Measurements from ENCODE around the gene KRT20.

KRT20 gene

DNA sequence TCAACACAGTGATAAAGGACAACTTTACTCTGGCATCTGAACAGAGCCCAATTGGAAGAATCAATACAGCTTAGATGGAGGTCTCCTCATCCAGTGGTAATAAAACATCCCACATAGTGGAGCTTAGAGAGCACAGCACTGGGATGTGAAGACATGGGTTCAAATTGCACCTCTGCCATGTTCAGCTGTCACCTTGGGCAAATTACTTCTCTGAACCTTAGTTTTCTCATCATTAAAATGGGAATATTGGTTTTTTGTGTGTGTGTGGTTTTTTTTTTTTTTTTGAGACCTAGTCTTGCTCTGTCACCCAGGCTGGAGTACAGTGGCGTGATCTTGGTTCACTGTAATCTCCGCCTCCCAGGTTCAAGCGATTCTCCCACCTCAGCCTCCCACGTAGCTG is 49.0 kb downstream of the KRT20 start:
- TF ChIP-seq, protein P1, sequence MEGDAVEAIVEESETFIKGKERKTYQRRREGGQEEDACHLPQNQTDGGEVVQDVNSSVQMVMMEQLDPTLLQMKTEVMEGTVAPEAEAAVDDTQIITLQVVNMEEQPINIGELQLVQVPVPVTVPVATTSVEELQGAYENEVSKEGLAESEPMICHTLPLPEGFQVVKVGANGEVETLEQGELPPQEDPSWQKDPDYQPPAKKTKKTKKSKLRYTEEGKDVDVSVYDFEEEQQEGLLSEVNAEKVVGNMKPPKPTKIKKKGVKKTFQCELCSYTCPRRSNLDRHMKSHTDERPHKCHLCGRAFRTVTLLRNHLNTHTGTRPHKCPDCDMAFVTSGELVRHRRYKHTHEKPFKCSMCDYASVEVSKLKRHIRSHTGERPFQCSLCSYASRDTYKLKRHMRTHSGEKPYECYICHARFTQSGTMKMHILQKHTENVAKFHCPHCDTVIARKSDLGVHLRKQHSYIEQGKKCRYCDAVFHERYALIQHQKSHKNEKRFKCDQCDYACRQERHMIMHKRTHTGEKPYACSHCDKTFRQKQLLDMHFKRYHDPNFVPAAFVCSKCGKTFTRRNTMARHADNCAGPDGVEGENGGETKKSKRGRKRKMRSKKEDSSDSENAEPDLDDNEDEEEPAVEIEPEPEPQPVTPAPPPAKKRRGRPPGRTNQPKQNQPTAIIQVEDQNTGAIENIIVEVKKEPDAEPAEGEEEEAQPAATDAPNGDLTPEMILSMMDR (IDR thresholded peaks at IDR 0.05; ENCODE audit: control extremely low read depth, extremely low read depth, low read depth, missing control alignments) = no peak
- DNase-seq (ENCODE audit: extremely low spot score) = no peak
- ChIA-PET CTCF (no interaction called here), POLR2A (no interaction called here)

DNA sequence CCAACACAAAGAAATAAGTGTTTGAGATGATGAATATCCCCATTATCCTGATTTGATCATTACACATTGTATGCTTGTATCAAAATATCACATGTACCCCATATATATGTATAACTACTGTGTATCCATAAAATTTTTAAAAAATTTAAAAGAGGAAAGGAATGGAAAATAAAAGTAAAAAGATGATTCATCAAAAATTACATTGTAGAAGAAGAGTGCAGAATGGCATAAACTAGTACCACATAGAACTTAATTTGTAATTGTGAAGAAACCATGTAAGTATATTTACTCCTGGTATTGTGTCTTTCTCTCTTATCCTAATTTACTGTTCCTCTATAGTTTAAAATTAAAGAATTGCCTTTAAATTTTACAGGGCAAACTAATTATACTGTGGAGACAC is 51.2 kb downstream of the KRT20 start:
- POLR2A ChIA-PET = no interaction called here
- no peak for DNase-seq (ENCODE audit: extremely low spot score)
- CTCF ChIA-PET = interaction anchor here (1.0 to 1.6 kb wide), 3 partner anchors 10 to 214 kb away, joined by 3 to 4 read pairs (median 3); no protein-coding TSS in a partner anchor
- TF ChIP-seq, protein P1 (IDR thresholded peaks at IDR 0.05; ENCODE audit: control extremely low read depth, extremely low read depth, low read depth, missing control alignments) = no peak

DNA sequence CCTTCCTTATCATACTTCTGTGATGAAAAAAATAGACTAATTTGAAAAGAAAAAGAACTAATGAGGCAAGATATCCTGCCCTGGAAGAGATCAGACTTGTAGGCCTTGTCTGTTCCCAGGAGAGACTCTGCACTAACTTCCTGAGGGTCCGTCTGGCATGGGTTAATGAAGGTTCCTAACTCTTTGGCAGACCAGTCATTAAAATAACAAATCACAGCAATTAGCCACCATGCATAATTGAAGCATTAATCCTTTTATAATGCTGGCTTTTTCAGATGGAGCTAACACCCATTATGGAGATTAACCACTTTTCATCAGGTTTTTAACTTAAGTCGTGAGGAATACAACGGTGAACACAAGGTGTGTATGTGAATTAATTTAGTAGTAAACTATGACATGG is 52.2 kb downstream of the KRT20 start:
- DNase-seq (ENCODE audit: extremely low spot score) = no peak
- TF ChIP-seq, protein P1 (IDR thresholded peaks at IDR 0.05; ENCODE audit: control extremely low read depth, extremely low read depth, low read depth, missing control alignments) = no peak
- POLR2A ChIA-PET = no interaction called here
- CTCF ChIA-PET = interaction anchor here (0.9 to 1.6 kb wide), 9 partner anchors 9 to 816 kb away, joined by 3 to 5 read pairs (median 3); no protein-coding TSS in a partner anchor

DNA sequence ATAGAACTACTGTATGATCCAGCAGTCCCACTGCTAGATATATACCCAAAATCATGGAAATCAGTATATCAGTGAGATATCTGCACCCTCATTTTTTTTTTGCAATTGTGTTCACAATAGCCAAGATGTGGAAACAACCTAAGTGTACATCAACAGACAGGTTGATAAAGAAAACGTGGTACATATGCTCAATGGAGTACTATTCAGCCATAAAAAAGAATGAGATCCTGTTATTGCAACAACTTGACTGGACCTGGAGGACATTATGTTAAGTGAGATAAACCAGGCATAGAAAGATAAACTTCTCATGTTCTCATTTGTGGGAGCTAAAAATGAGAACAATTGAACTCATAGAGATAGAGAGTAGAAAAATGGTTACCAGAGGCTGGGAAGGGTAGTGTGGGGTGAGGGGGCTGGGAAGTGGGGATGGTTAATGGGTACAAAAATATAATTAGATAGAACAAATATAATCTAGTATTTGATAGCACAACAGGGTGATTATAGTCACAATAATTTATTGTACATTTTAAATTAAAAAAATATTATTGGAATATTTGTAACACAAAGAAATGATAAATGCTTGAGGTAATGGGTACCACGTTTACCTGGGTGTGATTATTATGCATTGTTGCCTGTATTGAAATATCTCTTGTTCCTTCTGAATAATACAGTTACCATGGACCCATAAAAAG is 54.8 kb downstream of the KRT20 start:
- CTCF ChIA-PET = interaction anchor here (0.9 kb wide), 1 partner anchor 11 kb away, joined by 3 read pairs; no protein-coding TSS in a partner anchor
- TF ChIP-seq, protein P1 (IDR thresholded peaks at IDR 0.05; ENCODE audit: control extremely low read depth, extremely low read depth, low read depth, missing control alignments) = no peak
- POLR2A ChIA-PET = no interaction called here
- no peak for DNase-seq (ENCODE audit: extremely low spot score)

DNA sequence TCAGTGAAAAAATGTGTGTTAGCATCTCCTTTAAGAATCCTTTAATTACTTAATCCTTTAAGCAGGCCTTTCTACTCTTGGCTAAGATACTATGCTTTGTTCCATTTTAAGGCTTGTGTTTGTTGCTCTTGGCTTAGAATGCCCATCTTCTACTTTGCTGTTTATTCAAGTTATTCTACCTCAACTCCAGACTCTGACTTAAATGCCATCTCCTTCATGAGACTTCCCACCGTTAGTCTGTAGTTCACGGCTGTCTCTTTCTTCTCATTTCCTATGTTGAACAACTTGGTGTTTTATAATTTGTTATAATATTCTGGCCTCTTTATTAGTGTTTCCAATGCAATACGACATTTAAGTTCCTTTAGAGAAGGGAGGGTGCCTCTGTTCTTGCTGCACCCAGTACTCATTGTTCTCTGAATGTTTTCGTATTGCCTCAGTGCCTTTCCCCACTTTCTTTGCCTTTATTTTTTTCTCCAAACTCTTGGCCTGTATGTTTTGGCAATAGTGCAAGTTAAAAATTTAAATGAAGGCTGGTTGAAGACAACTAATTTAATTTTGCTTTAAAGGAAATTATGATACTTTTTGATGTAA is 56.5 kb downstream of the KRT20 start:
- POLR2A ChIA-PET = no interaction called here
- TF ChIP-seq, protein P1 (IDR thresholded peaks at IDR 0.05; ENCODE audit: control extremely low read depth, extremely low read depth, low read depth, missing control alignments) = no peak
- DNase-seq (ENCODE audit: extremely low spot score) = no peak
- CTCF ChIA-PET = no interaction called here

DNA sequence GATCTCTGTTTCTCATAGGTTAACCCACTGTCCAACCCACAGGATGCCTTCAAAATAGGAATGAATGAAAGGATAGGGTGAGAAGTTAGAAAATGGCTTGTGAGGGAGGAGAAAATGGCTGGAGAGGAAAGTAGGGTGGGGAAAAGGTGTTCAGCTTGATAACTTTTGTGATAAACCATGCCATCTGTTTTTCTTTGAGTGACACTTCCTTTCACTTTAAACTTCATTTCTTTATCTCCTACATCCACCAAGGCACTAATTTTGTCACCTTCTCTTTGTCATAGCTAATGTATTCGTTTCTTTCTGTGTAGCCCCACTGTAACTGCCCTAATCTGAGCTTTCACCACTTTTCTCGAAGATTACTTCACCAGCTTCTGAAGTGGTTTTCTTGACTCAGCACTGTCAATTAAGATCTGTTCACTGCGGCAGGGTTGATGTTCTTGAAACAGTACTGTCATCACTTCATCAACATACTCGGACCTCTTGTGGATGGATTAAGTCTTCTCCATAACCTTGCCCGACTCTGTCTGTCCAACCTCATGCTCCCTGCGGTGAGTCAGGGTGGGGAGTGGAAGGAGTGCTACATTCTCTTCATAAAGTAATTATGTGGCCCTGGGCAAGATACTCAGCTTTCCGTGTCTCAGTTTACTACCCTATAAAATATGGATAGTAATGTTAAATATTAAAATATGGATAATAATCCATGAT is 57.1 kb downstream of the KRT20 start:
- no peak for DNase-seq (ENCODE audit: extremely low spot score)
- TF ChIP-seq, protein P1 (IDR thresholded peaks at IDR 0.05; ENCODE audit: control extremely low read depth, extremely low read depth, low read depth, missing control alignments) = no peak
- POLR2A ChIA-PET = no interaction called here
- CTCF ChIA-PET = interaction anchor here (0.8 kb wide), 1 partner anchor 835 kb away, joined by 3 read pairs; no protein-coding TSS in a partner anchor

All from GM10248 (cell line).